Activated T-cell treated with anti-CD3 and anti-CD28 coated beads, Interleukin-2, amount 50 U/mL, for 72 hours (primary cell): ENCODE data around the gene LDLRAP1. TPM values are rescaled to one million over a fixed set of nuclear protein-coding genes. Genes with fewer than 3 reads are reported as not detected.
"Not testable (repeated sequence)": the region's sequence is repeated elsewhere in the genome, so short reads cannot be mapped to it uniquely, and the experiment has no call there.

Experiments used
- ATAC-seq, 2 donors: fragments of 150-1000 bp; cut with Tn5 transposase; replicated peaks in 1 of 2; 2 replicates each; pipeline ENCODE4 v1.10.0; 2021; ENCODE audit warnings: moderate library complexity in 2 of 2, mild to moderate bottlenecking in 1 of 2
- DNase-seq, 2 donors: peaks; one replicate each; pipeline ENCODE4 v3.0.0; 2021 to 2022; ENCODE audit warnings: mixed read lengths in 1 of 2
- H3K27ac Mint-ChIP-seq: one replicate; pipeline ENCODE4 v1.8.0; 2022; ENCODE audit warnings: mild to moderate bottlenecking, moderate library complexity, mixed read lengths
- H3K27me3 Mint-ChIP-seq: one replicate; pipeline ENCODE4 v1.8.0; 2022; ENCODE audit warnings: low read depth, mixed read lengths
- H3K36me3 Mint-ChIP-seq, 2 donors: one replicate each; pipeline ENCODE4 v1.8.0; 2022; ENCODE audit warnings: mixed read lengths in 2 of 2, mild to moderate bottlenecking in 1 of 2; ENCODE audit not compliant: insufficient read depth in 2 of 2
- H3K4me1 Mint-ChIP-seq: one replicate; pipeline ENCODE4 v1.8.0; 2022; ENCODE audit warnings: low read depth, mixed read lengths
- H3K4me3 Mint-ChIP-seq, 2 donors: one replicate each; pipeline ENCODE4 v1.8.0; 2022; ENCODE audit warnings: mild to moderate bottlenecking in 2 of 2, mixed read lengths in 2 of 2, moderate library complexity in 2 of 2
- H3K9me3 Mint-ChIP-seq, 2 donors: one replicate each; pipeline ENCODE4 v1.8.0; 2022; ENCODE audit warnings: mixed read lengths in 2 of 2
- total RNA-seq, 2 donors: library from RNA; stranded (reverse); gene quantifications; one replicate each; pipeline ENCODE4 v1.2.3, GENCODE V29; 2022

LDLRAP1 gene, protein sequence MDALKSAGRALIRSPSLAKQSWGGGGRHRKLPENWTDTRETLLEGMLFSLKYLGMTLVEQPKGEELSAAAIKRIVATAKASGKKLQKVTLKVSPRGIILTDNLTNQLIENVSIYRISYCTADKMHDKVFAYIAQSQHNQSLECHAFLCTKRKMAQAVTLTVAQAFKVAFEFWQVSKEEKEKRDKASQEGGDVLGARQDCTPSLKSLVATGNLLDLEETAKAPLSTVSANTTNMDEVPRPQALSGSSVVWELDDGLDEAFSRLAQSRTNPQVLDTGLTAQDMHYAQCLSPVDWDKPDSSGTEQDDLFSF
- 10 to 100 TPM; 13.5 to 14.7 TPM for total RNA-seq

GRCh38 chr1:25543425-25544242 is at the start of gene LDLRAP1:
LDLRAP1 (plus strand) TSS chr1:25543606; CDS start chr1:25543699, 93 bp downstream.
- ATAC-seq (peak; percentile 91 to 92), DNase-seq (peak; percentile 64 to 83)
- Mint-ChIP-seq H3K36me3 (no peaks in the 10 kb centered on the region), H3K4me1 (peaks cover 32% of the 10 kb centered on the region), H3K4me3 (peak within 1 kb of the TSS; percentile 90 to 92), H3K27me3 (no peaks in the 10 kb centered on the region), H3K9me3 (no peaks in the 10 kb centered on the region), H3K27ac (no peak within 1 kb of the TSS)

DNA sequence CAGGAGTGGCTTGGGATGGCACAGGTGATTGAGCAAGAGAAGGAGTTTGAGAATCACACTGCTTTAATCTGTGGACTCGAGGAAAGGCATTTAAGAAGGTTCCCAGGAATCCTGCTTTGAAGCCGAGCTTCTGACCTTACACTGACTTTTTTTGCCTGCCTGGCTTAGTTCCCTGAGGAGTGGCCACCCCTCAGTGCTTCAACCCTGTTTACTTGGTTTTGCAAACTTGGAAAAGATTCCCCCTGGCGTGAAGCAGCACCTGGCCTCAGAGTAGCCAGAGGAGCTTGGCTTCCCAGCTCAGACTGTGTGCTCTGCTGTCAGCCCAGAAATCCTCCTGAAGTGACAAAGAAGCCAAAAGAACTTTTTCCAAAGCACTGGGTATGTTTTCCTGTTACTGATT is 48.5 kb upstream of the LDLRAP1 start:
- H3K27me3 Mint-ChIP-seq = no peaks in the 10 kb centered on the region
- ATAC-seq (no peak), DNase-seq (no peak)
- H3K9me3 Mint-ChIP-seq = no peaks in the 10 kb centered on the region
- peaks cover 4 to 25% of the 10 kb centered on the region in 2 donors for H3K36me3 Mint-ChIP-seq
- no peaks in the 10 kb centered on the region for H3K4me1 Mint-ChIP-seq
- no peak overlapping the region for H3K4me3 Mint-ChIP-seq
- H3K27ac Mint-ChIP-seq = no peak overlapping the region

DNA sequence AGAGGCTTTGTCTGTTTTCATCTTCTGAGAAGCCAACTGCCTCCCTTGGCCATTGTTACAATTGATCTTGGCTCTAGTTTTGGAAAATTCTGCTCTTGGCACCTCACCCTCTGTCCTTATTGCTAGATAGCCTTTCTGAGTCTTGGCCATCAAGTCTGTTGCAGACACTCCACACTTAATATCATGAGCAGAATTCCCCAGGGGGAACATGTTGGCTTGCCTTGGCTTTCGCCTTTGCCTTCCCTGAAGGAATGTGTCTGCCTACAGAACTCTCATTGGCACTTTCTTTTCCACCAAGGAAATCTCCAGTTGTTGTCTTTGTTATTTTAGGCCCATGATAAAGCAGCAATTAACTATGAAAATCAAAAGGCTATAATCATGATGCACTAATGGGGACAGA is 42.7 kb upstream of the LDLRAP1 start:
- no peak overlapping the region for H3K4me3 Mint-ChIP-seq
- peaks cover 9% of the 10 kb centered on the region for H3K4me1 Mint-ChIP-seq
- no peak overlapping the region for H3K27ac Mint-ChIP-seq
- no peaks in the 10 kb centered on the region for H3K9me3 Mint-ChIP-seq
- H3K27me3 Mint-ChIP-seq = no peaks in the 10 kb centered on the region
- H3K36me3 Mint-ChIP-seq = peaks cover 0 to 5% of the 10 kb centered on the region in 2 donors
- ATAC-seq (no peak), DNase-seq (no peak)

- H3K36me3 Mint-ChIP-seq = peaks cover 0 to 5% of the 10 kb centered on the region in 2 donors
- H3K27ac Mint-ChIP-seq = peak overlapping the region; percentile 39
- ATAC-seq (no peak), DNase-seq (peak in 1 of 2 donors; percentile 19)
- no peaks in the 10 kb centered on the region for H3K27me3 Mint-ChIP-seq
- H3K9me3 Mint-ChIP-seq = no peaks in the 10 kb centered on the region
- peaks cover 15% of the 10 kb centered on the region for H3K4me1 Mint-ChIP-seq
- no peak overlapping the region for H3K4me3 Mint-ChIP-seq
Measured at GRCh38 chr1:25501235-25502058, 42.0 kb upstream of the LDLRAP1 start.

GRCh38 chr1:25502957-25503356 is 40.4 kb upstream of the LDLRAP1 start:
- Mint-ChIP-seq H3K9me3 (no peaks in the 10 kb centered on the region), H3K27ac (no peak overlapping the region), H3K27me3 (no peaks in the 10 kb centered on the region), H3K4me3 (no peak overlapping the region), H3K4me1 (peaks cover 24% of the 10 kb centered on the region), H3K36me3 (peaks cover 0 to 4% of the 10 kb centered on the region in 2 donors)
- no peak for ATAC-seq
- DNase-seq = no peak

GRCh38 chr1:25503551-25504426 is 39.6 kb upstream of the LDLRAP1 start:
- no peaks in the 10 kb centered on the region for H3K9me3 Mint-ChIP-seq
- no peaks in the 10 kb centered on the region for H3K27me3 Mint-ChIP-seq
- ATAC-seq (peak; percentile 77 to 79), DNase-seq (peak; percentile 60 to 66)
- H3K4me1 Mint-ChIP-seq = peaks cover 24% of the 10 kb centered on the region
- no peak overlapping the region for H3K27ac Mint-ChIP-seq
- H3K4me3 Mint-ChIP-seq = no peak overlapping the region
- H3K36me3 Mint-ChIP-seq = no peaks in the 10 kb centered on the region

DNA sequence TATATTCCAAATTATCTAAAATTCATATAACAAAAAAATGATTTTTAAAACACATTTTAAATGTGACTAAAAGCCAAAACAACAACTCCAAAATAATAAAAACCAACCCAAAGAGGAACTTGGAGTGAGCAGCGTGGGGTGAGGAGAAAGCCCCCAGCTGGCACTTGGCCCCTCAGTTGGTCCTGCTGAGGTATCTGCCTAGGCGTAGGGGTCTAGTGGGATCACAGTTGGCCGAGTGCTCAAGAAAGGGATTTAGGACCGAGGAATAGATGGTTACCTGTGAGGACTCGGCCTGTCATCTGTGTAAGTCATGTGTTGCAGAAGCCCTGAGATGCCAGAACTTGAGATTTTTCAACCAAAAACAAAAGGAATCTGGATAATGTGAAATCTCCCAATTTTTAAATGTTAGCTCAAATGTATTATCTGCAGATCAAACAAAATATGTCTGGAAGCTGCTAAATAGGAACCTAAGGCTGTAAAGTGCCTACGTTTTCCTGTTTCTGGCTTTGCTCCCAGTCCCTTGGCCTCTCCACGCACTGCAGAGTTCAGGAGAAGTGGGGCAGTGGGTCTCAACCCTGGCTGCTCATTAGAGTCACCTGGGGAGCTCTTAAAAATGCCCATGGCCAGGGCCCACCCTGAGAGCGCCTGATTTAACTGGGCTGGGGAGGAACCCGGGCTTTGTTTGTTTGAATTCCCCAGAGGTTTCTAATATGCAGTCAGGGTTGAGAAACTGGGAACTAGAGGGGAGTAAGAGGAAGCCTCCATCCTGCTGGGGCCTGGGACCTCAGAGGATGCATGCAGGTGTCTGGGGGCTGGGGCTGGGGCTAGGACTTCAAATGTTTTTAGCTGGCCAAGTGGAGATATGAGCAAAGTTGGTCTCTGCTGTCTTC is 38.5 kb upstream of the LDLRAP1 start:
- Mint-ChIP-seq H3K36me3 (no peaks in the 10 kb centered on the region), H3K27ac (no peak overlapping the region)

DNA sequence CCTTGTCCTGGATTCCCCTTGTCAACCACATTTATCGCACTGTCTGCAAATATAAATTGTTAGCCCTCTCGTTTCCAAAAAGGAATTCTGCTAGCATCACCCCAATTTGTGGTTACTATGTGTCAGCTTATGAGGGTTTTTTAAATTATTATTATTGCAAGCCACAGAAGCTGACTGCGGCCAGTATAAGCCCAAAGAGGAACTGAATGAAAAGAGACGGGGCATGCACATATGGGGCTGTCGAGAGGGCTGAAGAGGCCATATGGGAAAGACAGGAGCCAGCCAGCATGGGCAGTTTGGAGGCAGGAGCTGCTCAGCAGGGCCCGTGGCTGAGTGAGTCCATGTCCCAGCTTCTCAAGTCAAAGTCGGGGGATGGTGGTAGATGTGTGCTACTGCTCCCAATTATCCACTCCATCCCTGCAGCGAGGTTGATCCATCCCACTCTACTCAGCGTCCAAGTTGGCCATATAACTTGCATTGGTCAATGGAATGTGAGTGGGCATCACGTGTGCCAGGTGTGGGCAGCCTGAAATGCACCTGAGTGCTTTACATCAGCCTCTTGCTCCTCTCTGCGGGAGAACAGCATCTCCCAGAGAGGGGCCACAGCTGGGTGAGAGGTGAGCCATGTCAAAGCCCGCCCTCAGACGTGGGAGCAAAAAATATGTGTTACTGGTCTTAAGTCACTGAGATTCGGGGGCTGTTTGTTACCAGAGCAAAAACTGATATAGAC is 37.6 kb upstream of the LDLRAP1 start:
- H3K4me3 Mint-ChIP-seq = peak overlapping the region; percentile 63 to 67
- no peaks in the 10 kb centered on the region for H3K9me3 Mint-ChIP-seq
- no peaks in the 10 kb centered on the region for H3K27me3 Mint-ChIP-seq
- no peaks in the 10 kb centered on the region for H3K36me3 Mint-ChIP-seq
- peaks cover 24% of the 10 kb centered on the region for H3K4me1 Mint-ChIP-seq
- ATAC-seq (no peak), DNase-seq (no peak)
- H3K27ac Mint-ChIP-seq = no peak overlapping the region

More for the DNA sequence above, 38.5 kb upstream of the LDLRAP1 start:
- no peaks in the 10 kb centered on the region for H3K9me3 Mint-ChIP-seq
- no peak overlapping the region for H3K4me3 Mint-ChIP-seq
- H3K4me1 Mint-ChIP-seq = peaks cover 24% of the 10 kb centered on the region
- DNase-seq (no peak), ATAC-seq (no peak)
- no peaks in the 10 kb centered on the region for H3K27me3 Mint-ChIP-seq

GRCh38 chr1:25506566-25507463 is 36.6 kb upstream of the LDLRAP1 start:
- H3K27me3 Mint-ChIP-seq, ATAC-seq, DNase-seq, H3K36me3 Mint-ChIP-seq, H3K9me3 Mint-ChIP-seq: not testable (repeated sequence)
- Mint-ChIP-seq H3K27ac (peak overlapping the region; percentile 22), H3K4me3 (peak overlapping the region; percentile 63 to 67), H3K4me1 (peaks cover 24% of the 10 kb centered on the region)

- DNase-seq = no peak
- Mint-ChIP-seq H3K36me3 (no peaks in the 10 kb centered on the region), H3K27ac (no peak overlapping the region), H3K4me1 (no peaks in the 10 kb centered on the region), H3K4me3 (no peak overlapping the region), H3K27me3 (no peaks in the 10 kb centered on the region), H3K9me3 (peaks cover 0 to 2% of the 10 kb centered on the region in 2 donors)
- ATAC-seq = no peak
Measured at GRCh38 chr1:25513666-25514065, 29.7 kb upstream of the LDLRAP1 start.
